GM18526 (cell line): Measurements from ENCODE around the gene PYGO2.

Experiments used
- POLR2A ChIP-seq: IDR thresholded peaks from 3 replicates; pipeline ENCODE4 v1.6.1; 2011; ENCODE audit not compliant: insufficient read length; ENCODE audit errors: extremely low read depth

PYGO2 gene

GRCh38 chr1:154961207-154962155, at the start of gene PYGO2:
Gene PYGO2 (minus strand): TSS chr1:154961782. CDS start chr1:154961576, 206 bp downstream.
- TF ChIP-seq POLR2A, result peak; percentile 88

GRCh38 chr1:155011004-155011416, 49.4 kb upstream of the PYGO2 start:
- no peak for TF ChIP-seq POLR2A

- TF ChIP-seq POLR2A, result no peak
Measured at GRCh38 chr1:155010211-155010918, 48.8 kb upstream of the PYGO2 start.

- TF ChIP-seq POLR2A, result no peak
Measured at GRCh38 chr1:155009742-155010141, 48.2 kb upstream of the PYGO2 start.

GRCh38 chr1:155009221-155009711, 47.7 kb upstream of the PYGO2 start:
- TF ChIP-seq POLR2A, result no peak

GRCh38 chr1:155008015-155008941, 46.7 kb upstream of the PYGO2 start:
- TF ChIP-seq POLR2A, result no peak

GRCh38 chr1:155007251-155007828, 45.8 kb upstream of the PYGO2 start:
- no peak for TF ChIP-seq POLR2A

- no peak for TF ChIP-seq POLR2A
Measured at GRCh38 chr1:155006601-155007101, 45.1 kb upstream of the PYGO2 start.

- TF ChIP-seq POLR2A, result no peak
Measured at GRCh38 chr1:155005076-155006011, 43.8 kb upstream of the PYGO2 start.

- TF ChIP-seq POLR2A, result no peak
Measured at GRCh38 chr1:155004352-155005075, 42.9 kb upstream of the PYGO2 start.

GRCh38 chr1:155003766-155004351, 42.3 kb upstream of the PYGO2 start:
- TF ChIP-seq POLR2A, result no peak

GRCh38 chr1:155003227-155003765, 41.7 kb upstream of the PYGO2 start:
- no peak for TF ChIP-seq POLR2A
